SU-DHL-6 (cell line): ENCODE measurements around the gene IKZF5.

Experiments used
- H2AFZ ChIP-seq: fragments of 200-600 bp; sonication (generic); 2 replicates; pipeline ENCODE4 v1.6.1; 2014; ENCODE audit warnings: low read depth, mild to moderate bottlenecking, moderate library complexity, mixed read lengths, antibody characterized with exemption, low read length; ENCODE audit not compliant: severe bottlenecking
- H3F3A ChIP-seq: fragments of 200-600 bp; shearing (Covaris generic); 2 replicates; pipeline ENCODE4 v1.6.0; 2016; ENCODE audit warnings: antibody characterized with exemption, mild to moderate bottlenecking; ENCODE audit not compliant: insufficient read depth
- H3K27ac ChIP-seq: fragments of 200-600 bp; sonication (generic); 2 replicates; pipeline ENCODE4 v1.5.1; 2016; ENCODE audit warnings: low read depth, mild to moderate bottlenecking, low read length, moderate library complexity, mixed read lengths
- H3K27me3 ChIP-seq: fragments of 200-600 bp; sonication (generic), shearing (Covaris generic); 2 replicates; pipeline ENCODE4 v1.6.0; 2014; ENCODE audit warnings: mild to moderate bottlenecking, low read length
- H3K36me3 ChIP-seq: fragments of 200-600 bp; sonication (generic); 2 replicates; pipeline ENCODE4 v1.6.1; 2014; ENCODE audit warnings: mild to moderate bottlenecking, low read length, mixed read lengths
- H3K4me2 ChIP-seq: fragments of 300-600, 200-600 bp; shearing (Covaris generic), sonication (generic); 2 replicates; pipeline ENCODE4 v1.6.0; 2014; ENCODE audit warnings: low read length, low read depth, mild to moderate bottlenecking; ENCODE audit not compliant: poor library complexity, severe bottlenecking
- H3K4me3 ChIP-seq: fragments of 200-600 bp; sonication (generic); 2 replicates; pipeline ENCODE4 v1.5.1; 2014; ENCODE audit warnings: antibody characterized with exemption, low read length, mild to moderate bottlenecking, mixed read lengths; ENCODE audit not compliant: insufficient read depth, poor library complexity, severe bottlenecking
- H3K79me2 ChIP-seq: fragments of 200-600 bp; sonication (generic); 2 replicates; pipeline ENCODE4 v1.6.1; 2014; ENCODE audit warnings: mild to moderate bottlenecking, low read length, moderate library complexity; ENCODE audit not compliant: insufficient read depth
- H3K9ac ChIP-seq: fragments of 200-600 bp; sonication (generic); 2 replicates; pipeline ENCODE4 v1.7.0; 2014; ENCODE audit warnings: mild to moderate bottlenecking, low read length
- H3K9me2 ChIP-seq: fragments of 200-600 bp; sonication (generic); replicated peaks from 2 replicates; pipeline ENCODE4 v1.6.1; 2014; ENCODE audit warnings: low read length; ENCODE audit not compliant: insufficient read depth
- H3K9me3 ChIP-seq: fragments of 200-600 bp; sonication (generic); 2 replicates; pipeline ENCODE4 v1.6.1; 2014; ENCODE audit warnings: low read length, mixed read lengths; ENCODE audit not compliant: insufficient read depth
- H4K20me1 ChIP-seq: fragments of 200-600 bp; sonication (generic); 2 replicates; pipeline ENCODE4 v1.6.1; 2014; ENCODE audit warnings: low read depth, mild to moderate bottlenecking, antibody characterized with exemption, low read length, moderate library complexity, mixed read lengths
- CTCF ChIP-seq: fragments of 200-600 bp; sonication (generic); IDR thresholded peaks from one replicate; pipeline ENCODE4 v1.5.1; 2017; ENCODE audit warnings: antibody characterized with exemption, mild to moderate bottlenecking, low read length, moderate library complexity; ENCODE audit not compliant: insufficient read depth, poor library complexity, severe bottlenecking
- EZH2phosphoT487 ChIP-seq: fragments of 200-600 bp; sonication (generic), shearing (Covaris generic); conservative IDR thresholded peaks from 2 replicates; pipeline ENCODE4 v1.6.1; 2018; ENCODE audit warnings: mild to moderate bottlenecking, antibody characterized with exemption, low read length, moderate library complexity, mixed read lengths

The IKZF5 gene

GRCh38 chr10:123019264-123019663, 10.7 kb upstream of the IKZF5 start:
- Histone ChIP-seq H3F3A (no peaks in the 10 kb centered on the region), H3K27ac (no peak overlapping the region), H3K9ac (no peak overlapping the region), H4K20me1 (no peaks in the 10 kb centered on the region), H3K4me3 (no peak overlapping the region), H3K79me2 (no peaks in the 10 kb centered on the region), H3K4me2 (no peak overlapping the region), H3K9me2 (no peaks in the 10 kb centered on the region), H2AFZ (no peak overlapping the region), H3K36me3 (no peaks in the 10 kb centered on the region), H3K9me3 (no peaks in the 10 kb centered on the region), H3K27me3 (no peaks in the 10 kb centered on the region)
- no peak for TF ChIP-seq CTCF
- no peak for TF ChIP-seq EZH2phosphoT487

DNA sequence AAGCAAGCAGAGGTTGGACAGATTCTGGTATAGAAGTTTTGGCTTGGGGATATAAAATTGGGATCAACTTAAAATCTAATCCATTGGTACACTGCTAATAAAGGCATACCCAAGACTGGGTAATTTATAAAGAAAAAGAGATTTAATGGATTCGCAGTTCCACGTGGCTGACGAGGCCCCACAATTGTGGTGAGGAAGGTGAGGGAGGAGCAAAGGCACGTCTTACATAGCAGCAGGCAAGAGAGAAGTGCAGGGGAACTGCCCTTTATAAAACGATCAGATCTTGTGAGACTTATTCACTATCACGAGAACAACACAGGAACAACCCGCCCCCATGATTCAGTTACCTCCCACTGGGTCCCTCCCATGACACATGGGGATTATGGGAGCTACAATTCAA, 9.9 kb upstream of the IKZF5 start:
- Histone ChIP-seq H3K27me3 (no peaks in the 10 kb centered on the region), H3K36me3 (no peaks in the 10 kb centered on the region), H3K9me3 (no peaks in the 10 kb centered on the region), H3K4me2 (no peak overlapping the region), H3K27ac (no peak overlapping the region), H3K9me2 (no peaks in the 10 kb centered on the region), H3K4me3 (no peak overlapping the region), H2AFZ (no peak overlapping the region), H3F3A (no peaks in the 10 kb centered on the region), H4K20me1 (no peaks in the 10 kb centered on the region), H3K79me2 (no peaks in the 10 kb centered on the region), H3K9ac (no peak overlapping the region)
- TF ChIP-seq EZH2phosphoT487: no peak
- no peak for TF ChIP-seq CTCF

GRCh38 chr10:123017421-123018165, 9.0 kb upstream of the IKZF5 start:
- H3K27me3 ChIP-seq: no peaks in the 10 kb centered on the region
- H3K27ac ChIP-seq: no peak overlapping the region
- no peaks in the 10 kb centered on the region for H3K36me3 ChIP-seq
- H4K20me1 ChIP-seq: no peaks in the 10 kb centered on the region
- no peak for TF ChIP-seq EZH2phosphoT487
- no peak for TF ChIP-seq CTCF
- no peaks in the 10 kb centered on the region for H3F3A ChIP-seq
- H3K79me2 ChIP-seq: no peaks in the 10 kb centered on the region
- H2AFZ ChIP-seq: no peak overlapping the region
- H3K9ac ChIP-seq: no peak overlapping the region
- no peak overlapping the region for H3K4me3 ChIP-seq
- H3K9me2 ChIP-seq: no peaks in the 10 kb centered on the region
- no peak overlapping the region for H3K4me2 ChIP-seq
- H3K9me3 ChIP-seq: no peaks in the 10 kb centered on the region
